WTC11 (cell line): ENCODE data around the gene MACF1.

Experiments used
- JUN ChIP-seq: sonication (generic); formaldehyde crosslinking; IDR thresholded peaks from 2 replicates; pipeline ENCODE4 v1.8.0; 2023; ENCODE audit warnings: mild to moderate bottlenecking, missing genetic modification reagents
- TF ChIP-seq, protein P1 (sequence below): fragments of 250-450 bp; sonication (Bioruptor Pico); IDR thresholded peaks from 2 replicates; pipeline ENCODE4 v2.1.2; 2022; ENCODE audit warnings: mild to moderate bottlenecking, moderate library complexity
- TF ChIP-seq, protein P2 (sequence below): fragments of 200-600 bp; IDR thresholded peaks from 2 replicates; pipeline ENCODE4 v1.8.0; 2022; ENCODE audit warnings: antibody characterized with exemption
- TF ChIP-seq, protein P3 (sequence below): sonication (generic); formaldehyde crosslinking; IDR thresholded peaks from 2 replicates; pipeline ENCODE4 v1.8.1; 2023; ENCODE audit warnings: mild to moderate bottlenecking, missing genetic modification reagents, borderline replicate concordance

DNA sequence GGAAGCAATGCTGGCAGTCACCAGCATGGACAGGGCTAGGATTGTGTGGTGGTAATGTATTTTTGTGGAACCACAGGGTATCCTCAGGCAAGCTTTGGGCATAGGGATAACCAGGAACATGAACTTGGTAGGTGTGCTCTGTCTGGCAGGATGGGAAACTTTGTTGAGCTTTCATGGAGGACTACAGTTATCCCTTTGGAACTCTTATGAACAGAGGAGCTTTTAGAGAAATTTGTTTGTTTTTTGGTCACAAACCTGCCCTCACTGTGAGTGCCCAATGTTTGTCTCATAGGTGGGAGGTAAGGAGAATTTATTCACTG lies 54.4 kb downstream of the MACF1 start:
- TF ChIP-seq, protein P1, sequence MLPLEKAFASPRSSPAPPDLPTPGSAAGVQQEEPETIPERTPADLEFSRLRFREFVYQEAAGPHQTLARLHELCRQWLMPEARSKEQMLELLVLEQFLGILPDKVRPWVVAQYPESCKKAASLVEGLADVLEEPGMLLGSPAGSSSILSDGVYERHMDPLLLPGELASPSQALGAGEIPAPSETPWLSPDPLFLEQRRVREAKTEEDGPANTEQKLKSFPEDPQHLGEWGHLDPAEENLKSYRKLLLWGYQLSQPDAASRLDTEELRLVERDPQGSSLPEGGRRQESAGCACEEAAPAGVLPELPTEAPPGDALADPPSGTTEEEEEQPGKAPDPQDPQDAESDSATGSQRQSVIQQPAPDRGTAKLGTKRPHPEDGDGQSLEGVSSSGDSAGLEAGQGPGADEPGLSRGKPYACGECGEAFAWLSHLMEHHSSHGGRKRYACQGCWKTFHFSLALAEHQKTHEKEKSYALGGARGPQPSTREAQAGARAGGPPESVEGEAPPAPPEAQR (CRISPR knock-in tag), result no peak
- TF ChIP-seq, protein P2, sequence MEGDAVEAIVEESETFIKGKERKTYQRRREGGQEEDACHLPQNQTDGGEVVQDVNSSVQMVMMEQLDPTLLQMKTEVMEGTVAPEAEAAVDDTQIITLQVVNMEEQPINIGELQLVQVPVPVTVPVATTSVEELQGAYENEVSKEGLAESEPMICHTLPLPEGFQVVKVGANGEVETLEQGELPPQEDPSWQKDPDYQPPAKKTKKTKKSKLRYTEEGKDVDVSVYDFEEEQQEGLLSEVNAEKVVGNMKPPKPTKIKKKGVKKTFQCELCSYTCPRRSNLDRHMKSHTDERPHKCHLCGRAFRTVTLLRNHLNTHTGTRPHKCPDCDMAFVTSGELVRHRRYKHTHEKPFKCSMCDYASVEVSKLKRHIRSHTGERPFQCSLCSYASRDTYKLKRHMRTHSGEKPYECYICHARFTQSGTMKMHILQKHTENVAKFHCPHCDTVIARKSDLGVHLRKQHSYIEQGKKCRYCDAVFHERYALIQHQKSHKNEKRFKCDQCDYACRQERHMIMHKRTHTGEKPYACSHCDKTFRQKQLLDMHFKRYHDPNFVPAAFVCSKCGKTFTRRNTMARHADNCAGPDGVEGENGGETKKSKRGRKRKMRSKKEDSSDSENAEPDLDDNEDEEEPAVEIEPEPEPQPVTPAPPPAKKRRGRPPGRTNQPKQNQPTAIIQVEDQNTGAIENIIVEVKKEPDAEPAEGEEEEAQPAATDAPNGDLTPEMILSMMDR, result no peak
- TF ChIP-seq JUN (CRISPR knock-in tag), result no peak
- TF ChIP-seq, protein P3, sequence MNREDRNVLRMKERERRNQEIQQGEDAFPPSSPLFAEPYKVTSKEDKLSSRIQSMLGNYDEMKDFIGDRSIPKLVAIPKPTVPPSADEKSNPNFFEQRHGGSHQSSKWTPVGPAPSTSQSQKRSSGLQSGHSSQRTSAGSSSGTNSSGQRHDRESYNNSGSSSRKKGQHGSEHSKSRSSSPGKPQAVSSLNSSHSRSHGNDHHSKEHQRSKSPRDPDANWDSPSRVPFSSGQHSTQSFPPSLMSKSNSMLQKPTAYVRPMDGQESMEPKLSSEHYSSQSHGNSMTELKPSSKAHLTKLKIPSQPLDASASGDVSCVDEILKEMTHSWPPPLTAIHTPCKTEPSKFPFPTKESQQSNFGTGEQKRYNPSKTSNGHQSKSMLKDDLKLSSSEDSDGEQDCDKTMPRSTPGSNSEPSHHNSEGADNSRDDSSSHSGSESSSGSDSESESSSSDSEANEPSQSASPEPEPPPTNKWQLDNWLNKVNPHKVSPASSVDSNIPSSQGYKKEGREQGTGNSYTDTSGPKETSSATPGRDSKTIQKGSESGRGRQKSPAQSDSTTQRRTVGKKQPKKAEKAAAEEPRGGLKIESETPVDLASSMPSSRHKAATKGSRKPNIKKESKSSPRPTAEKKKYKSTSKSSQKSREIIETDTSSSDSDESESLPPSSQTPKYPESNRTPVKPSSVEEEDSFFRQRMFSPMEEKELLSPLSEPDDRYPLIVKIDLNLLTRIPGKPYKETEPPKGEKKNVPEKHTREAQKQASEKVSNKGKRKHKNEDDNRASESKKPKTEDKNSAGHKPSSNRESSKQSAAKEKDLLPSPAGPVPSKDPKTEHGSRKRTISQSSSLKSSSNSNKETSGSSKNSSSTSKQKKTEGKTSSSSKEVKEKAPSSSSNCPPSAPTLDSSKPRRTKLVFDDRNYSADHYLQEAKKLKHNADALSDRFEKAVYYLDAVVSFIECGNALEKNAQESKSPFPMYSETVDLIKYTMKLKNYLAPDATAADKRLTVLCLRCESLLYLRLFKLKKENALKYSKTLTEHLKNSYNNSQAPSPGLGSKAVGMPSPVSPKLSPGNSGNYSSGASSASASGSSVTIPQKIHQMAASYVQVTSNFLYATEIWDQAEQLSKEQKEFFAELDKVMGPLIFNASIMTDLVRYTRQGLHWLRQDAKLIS (CRISPR knock-in tag), result no peak
